Measurements from ENCODE around the gene ARID1A.
A peak's percentile ranks its signal among the peaks of the same experiment; 100 is the strongest.
"Not testable (repeated sequence)": the region's sequence is repeated elsewhere in the genome, so short reads cannot be mapped to it uniquely, and the experiment has no call there.

Gene ARID1A

DNA sequence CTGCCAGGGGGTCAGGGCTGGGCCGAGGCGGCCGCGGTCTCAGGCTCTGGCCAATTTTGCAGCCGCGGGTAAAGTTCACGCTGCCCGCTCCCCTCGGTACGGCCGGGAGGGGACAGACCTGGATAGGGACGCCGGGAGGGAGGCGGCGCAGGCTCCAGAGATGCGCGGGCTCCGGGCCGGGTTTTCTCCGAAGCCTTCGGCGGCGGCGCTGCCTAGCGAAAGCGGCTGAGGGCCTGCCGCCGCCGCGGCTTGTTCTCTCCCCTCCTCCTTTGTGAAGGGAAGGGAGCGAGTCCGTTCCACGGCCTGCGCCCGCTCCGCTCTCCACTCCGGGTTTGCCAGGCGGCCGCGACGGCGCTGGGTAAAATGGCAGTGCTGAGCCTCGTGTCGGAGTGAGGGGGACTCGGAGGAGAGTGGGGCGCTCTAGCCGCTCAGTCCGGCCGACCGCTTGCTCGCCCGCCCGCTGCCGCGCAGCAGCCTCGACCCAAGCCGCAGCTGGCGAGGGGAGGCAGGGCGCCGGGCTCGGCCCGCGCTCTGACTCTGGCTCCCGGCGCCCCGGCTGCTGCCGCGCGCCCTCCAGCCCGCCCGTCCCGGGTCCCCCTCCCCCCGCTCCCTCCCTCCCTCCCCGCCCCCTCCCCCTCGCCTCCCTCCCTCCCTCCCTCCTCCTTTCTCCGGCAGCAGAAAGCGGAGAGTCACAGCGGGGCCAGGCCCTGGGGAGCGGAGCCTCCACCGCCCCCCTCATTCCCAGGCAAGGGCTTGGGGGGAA is at the start of gene ARID1A:
TSS of gene ARID1A (plus strand) at position 660 of the 763 bp plus-strand sequence. CDS start 389 bp downstream, outside the sequence.
- DNase-seq = peak; percentile 88

DNA sequence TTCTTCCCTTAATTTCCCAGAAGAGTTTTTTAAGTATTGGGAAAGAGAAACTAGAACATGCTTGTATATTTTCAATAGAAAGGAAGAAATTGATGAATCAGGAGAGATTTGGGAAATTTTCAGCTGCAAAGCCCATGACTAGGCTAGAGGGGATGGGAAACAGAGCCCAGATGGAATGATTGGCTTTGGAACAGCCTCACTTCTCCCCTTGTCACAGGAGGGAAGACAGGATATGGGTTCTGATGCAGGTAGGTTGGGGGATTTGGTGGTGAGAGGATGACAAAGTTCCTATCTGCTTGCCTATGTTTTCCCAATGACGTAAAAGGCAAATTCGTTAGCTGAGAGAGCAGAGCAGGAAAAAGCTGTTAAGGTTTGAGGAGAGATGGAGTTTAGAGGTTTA is 31.0 kb upstream of the ARID1A start:
- DNase-seq = no peak

DNA sequence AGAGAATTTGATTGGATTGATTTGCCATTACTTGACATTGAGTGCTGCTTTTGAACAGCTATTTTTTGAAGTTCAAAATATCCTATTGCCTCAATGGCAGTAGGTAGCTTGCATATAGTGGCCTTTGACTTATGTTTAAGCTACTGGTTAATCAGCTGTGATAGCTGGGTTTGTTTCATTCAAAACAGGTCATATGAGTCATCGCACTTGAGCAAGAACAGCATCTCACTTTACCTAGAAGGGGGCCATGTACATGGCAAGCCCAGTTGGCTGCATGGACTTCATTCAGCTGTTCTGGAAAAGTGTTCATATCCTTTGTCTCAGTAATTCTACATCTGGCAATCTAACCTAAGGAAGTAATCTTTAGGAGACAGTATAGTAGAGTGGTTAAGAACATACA is 29.0 kb upstream of the ARID1A start:
- DNase-seq = no peak

DNA sequence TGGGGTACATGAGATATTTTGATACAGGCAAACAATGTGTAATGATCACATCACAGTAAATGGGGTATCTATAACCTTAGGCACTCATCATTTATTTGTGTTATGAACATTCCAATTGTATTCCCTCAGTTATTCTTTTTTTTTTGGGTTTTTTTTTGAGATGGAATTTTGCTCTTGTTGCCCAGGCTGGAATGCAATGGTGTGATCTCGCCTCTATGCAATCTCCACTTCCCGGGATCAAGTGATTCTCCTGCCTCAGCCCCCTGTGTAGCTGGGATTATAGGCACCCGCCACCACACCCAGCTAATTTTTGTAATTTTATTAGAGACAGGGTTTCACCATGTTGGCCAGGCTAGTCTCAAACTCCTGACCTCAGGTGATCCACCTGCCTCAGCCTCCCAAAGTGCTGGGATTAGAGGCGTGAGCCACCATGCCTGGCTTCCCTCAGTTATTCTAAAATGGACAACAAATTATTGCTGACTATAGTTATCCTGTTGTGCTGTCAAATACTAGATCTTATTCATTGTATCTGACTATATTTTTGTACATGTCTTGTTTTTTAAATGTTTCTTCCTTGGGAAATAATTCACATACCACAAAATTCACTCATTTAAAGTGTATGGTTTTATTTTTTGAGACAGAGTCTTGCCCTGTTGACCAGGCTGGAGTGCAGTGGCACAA is 27.6 kb upstream of the ARID1A start:
- DNase-seq = not testable (repeated sequence)

DNA sequence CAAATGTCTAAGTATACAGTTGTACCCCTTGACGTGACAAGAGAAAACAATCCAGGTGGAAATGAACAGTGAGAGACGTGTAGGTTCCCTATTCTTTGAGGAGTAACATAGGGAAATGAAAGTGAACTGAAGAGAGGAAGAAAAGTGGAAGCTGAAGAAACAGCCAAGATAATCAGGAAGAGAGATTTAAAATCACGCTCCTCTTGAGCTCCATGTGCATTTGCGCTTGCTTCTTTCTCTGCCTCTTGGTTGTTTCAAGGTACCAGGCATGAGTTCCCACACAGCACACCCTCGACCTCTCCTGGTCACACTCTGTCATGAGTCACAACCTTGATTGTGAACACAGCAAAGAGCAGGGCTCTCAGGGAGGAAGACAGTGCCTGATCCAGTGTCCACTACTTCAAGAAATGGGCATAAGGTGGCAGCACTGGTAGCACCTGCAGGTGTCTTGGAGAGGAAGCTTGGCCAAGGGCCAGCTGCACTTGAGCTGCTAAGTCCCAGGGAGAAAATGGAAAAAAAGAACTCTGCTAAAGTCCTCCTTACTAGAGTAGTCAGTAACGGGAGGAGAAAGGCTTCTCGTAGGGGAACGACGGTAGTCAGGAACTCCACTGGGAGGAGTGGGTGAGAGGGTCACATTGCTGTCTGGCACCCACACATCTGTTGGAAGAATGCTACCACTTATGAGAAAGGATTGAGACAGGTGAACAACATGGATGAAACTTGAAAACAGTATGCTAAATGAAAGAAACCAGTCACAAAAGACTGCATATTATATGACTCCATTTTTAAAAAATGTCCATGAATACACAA is 18.3 kb upstream of the ARID1A start:
- no peak for DNase-seq

DNA sequence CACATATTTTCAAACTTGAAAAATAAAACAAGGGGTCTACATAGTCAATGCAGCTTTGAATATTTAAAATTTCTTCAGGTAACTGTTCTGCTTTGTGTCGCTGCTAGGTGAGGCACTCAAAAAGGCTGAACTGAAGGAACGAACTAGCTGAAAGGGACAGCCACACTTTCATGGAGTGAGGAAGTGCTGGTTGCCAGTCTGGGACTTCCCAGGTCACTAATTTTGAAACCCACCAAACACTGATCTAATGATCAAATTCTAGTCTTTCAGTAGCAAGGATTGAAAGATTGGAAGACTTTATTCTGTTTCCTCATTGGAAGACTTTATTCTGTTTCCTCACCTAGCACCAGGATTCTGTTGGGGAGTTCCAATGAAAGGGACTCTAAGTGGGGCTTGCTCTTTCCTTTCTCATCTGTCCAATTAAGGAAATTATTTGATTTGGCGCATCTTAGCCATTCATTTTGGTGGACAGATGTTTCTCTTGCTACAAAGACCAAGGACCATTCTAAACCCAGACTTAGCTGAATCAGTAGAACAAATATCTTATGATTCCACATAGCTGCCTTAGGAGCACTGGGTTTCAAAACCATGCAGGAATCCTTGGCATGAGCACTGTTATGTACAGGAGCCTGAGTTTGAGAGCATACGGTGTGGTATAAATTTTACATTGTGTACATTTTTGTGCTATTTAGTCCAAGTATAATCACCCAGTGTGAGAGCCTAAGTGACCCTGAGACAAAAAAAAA is 10.9 kb upstream of the ARID1A start:
- DNase-seq = no peak

DNA sequence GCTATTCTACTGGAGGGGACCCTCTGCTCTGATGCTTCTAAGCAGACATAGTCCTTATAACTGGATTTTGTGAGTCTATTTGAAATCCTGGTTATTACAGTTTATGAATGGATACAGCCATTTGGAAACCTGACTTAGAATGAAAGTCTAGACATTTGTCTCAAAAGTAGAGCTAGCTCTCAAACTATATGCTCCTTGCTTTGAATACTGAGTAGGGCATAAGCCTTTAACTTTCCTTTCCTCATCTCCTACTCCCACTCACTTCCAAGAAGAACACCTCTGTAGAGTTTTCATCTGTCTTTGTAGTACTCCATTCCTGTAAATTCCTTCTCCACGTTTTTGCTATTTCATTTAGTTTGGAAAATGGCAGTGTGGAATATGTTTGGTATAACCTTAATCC is 9.0 kb upstream of the ARID1A start:
- no peak for DNase-seq

DNA sequence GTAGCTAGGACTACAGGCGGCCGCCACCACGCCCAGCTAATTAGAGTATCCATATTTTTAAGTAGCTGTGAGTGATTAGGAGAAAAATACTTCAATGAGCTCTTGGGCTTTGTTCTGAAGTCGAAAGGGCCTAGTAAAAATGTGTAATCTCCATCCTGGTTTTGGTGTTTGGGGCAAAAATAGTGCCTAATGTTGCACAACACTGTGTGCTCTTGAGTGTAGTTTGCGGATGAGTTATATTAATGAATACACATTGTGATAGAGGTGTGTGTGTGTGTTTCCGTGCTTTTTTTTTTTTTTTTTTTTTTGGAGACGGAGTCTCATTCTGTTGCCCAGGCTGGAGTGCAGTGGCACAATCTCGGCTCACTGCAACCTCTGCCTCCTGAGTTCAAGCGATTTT is 6.3 kb upstream of the ARID1A start:
- no peak for DNase-seq

DNA sequence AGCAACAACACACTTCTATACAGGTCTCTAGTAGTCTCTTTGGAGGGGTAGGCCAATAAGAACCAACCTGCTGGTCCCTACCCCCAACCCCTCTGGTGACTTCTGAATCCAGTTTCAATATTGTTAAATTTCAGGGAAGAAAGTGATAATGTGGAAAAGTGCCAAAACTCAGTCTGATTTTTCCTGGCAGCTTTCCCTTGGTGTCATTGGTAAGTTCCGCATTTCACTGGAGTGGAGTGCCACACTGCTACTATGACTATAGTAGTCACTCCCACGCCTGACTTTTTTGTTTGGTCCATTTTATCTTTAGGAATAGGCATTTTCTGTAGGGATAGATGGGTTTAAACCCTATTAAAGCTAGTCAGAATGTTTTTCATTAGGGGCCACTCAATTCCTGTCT is 5.7 kb upstream of the ARID1A start:
- no peak for DNase-seq

DNA sequence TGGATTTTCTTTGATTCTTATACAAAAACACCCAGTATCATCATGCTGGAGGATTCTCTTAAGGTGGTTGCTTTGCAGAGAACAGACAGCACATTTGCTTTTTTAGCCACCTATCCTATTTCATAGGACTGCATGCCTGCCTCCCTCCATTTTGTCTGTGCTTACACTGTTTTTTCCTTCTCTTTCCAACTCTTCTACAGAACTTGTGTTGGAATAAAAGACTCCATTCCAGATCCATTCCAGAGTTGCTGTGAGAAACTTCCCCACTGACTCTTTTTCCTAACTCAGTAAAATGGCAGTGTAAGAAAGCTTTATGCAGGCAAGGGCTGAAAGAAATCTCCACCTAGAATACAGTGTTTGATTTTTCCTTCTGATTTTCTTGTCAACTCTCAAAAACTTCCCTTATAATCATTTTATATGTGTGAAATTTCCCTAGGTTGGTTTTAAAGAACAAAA is 5.2 kb upstream of the ARID1A start:
- DNase-seq = no peak

DNA sequence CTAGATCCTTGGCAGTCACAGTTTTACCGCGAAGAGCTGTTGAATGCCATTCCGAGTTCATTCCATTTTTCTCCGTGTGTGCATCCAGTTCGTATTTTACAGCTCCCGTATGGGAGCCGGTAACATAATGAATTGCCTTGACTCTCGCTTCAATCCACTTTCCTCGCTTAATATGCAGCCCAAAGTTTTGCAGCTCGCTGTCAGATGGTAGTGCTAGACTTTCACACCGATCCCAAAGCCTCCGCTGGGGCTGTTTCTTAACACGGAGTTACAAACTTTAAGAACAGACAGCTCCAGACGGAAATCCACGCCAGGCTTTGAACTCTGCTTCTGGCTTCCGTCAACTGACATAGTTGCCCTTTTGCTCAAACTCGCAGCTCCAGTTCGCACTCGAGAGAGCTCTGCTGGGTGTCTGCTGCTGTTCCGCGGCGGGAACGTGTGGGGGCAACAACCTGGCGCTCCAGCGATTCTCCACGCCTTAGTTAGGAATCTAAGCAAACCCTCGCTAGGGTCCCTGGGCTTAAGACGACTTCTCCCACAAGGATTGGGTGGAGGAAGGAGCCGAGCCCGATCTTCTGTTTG is 3.5 kb upstream of the ARID1A start:
- peak; percentile 85 for DNase-seq

DNA sequence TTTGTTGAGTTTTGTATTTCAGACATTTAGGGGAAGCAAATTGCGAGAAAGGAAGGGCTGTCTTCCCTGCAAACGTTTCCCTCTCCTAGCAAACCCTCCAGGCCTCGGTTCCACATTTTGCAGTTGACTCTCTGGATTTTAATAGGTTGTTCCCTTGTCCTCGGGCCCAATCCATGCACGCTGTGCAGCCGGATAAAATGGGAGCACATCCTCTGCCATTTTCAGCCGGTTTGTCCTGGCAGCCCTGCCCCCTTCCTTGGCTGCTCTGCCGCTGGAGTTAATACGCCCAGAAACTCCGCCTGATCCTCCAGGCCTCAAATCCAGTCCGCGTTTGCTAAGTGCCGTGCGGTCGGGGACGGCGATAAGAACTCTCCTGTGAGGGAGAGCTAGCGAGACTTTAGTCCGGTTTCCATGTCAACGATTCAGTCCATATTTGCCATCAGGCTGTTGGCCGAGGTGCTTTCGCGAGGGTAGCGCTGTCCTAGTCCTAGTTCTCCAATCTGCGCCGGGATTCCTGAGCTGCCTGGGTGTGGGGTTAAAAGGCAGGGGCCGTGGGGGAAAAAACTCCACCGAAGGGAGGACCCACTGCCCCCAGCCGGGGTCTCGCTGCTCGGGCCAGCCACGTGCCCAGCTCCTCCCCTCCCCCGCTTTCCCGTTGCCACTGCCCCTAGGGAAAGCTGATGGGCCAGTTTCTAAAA is 2.9 kb upstream of the ARID1A start:
- peak; percentile 97 for DNase-seq

DNA sequence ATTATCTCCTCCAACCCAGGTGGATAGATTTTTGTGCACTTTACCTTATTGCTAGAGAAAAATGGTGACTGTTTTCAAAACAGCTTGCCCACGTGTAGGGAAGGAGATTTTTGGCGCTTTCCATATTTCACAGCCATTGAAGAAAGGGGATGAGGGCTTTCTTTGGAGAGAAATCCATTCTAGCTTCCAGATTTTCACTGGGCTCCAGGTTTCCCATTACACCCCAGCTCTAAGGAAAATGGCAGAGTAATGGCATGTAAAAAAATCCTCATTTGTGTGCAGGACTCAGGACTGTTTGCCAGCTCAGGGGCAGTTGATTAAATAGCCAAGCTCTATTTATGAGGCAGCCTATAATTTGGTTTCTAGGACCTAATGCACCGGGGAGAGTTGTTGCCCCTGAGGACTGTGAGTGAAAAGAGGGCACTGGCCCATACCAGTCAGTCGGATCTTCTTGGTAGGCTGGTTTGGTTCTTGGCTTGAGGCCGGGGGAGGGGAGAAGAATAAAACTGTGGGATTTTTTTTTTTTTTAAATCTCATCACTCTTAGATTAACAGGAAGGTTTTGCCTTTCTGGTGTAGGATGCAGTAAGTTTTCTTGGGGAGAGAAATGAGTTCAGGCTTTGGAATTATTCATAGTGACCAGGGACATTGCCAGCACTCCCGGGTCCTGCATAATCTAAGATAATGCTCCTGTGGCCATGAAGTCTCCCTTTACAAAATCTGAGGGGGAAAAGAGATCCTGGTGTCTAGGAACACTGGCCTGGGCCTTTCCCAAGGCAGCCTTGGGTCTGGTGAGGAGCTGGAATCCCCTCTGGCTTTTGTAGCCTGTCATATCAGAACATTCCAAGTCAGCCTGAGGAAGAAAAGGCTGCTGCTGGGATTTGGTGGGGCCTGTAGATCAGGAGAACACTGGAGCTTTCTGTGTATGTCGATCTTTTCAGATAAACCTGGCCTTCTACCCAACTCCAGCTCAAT is 1.9 kb upstream of the ARID1A start:
- DNase-seq = no peak

DNA sequence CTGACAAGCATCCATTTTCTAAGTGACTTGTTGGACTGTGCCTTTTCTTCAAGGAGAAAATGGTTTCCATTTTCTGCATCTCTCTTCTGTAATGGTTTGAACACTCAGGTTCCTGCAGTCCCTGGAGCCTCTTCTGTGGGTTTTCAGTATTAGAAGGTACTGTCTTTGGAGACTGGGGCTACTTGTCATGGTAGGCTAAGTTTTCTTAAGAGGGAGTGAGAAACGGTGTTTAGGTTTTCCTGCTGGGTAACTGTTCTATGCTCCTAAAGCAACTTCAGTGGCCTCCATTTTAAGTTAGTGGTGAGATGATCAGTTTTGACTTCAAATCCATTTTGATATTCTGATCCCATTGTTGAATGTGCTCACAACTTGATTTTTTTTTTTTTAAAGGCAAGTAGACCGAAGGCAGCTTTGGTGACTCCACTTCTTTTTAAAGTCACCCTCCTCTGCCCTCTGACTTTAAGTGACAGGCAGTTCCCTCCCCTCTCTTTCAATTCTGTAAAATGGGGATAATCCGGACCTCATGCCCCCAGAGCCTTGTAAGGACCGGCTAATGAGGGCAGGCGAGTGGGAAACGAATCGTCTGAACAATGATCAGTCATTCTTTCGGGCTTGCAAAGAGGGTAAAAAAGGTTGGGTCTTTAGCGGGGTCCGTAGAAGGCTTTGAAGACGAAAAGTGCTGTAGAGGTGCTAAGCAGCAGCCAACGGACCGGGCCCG is 1.0 kb upstream of the ARID1A start:
- no peak for DNase-seq

DNA sequence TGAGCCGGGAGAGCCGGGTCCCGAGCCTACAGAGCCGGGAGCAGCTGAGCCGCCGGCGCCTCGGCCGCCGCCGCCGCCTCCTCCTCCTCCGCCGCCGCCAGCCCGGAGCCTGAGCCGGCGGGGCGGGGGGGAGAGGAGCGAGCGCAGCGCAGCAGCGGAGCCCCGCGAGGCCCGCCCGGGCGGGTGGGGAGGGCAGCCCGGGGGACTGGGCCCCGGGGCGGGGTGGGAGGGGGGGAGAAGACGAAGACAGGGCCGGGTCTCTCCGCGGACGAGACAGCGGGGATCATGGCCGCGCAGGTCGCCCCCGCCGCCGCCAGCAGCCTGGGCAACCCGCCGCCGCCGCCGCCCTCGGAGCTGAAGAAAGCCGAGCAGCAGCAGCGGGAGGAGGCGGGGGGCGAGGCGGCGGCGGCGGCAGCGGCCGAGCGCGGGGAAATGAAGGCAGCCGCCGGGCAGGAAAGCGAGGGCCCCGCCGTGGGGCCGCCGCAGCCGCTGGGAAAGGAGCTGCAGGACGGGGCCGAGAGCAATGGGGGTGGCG is 371 bp downstream of the ARID1A start:
- no peak for DNase-seq

DNA sequence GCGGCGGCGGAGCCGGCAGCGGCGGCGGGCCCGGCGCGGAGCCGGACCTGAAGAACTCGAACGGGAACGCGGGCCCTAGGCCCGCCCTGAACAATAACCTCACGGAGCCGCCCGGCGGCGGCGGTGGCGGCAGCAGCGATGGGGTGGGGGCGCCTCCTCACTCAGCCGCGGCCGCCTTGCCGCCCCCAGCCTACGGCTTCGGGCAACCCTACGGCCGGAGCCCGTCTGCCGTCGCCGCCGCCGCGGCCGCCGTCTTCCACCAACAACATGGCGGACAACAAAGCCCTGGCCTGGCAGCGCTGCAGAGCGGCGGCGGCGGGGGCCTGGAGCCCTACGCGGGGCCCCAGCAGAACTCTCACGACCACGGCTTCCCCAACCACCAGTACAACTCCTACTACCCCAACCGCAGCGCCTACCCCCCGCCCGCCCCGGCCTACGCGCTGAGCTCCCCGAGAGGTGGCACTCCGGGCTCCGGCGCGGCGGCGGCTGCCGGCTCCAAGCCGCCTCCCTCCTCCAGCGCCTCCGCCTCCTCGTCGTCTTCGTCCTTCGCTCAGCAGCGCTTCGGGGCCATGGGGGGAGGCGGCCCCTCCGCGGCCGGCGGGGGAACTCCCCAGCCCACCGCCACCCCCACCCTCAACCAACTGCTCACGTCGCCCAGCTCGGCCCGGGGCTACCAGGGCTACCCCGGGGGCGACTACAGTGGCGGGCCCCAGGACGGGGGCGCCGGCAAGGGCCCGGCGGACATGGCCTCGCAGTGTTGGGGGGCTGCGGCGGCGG is 1.0 kb downstream of the ARID1A start:
- DNase-seq = no peak

DNA sequence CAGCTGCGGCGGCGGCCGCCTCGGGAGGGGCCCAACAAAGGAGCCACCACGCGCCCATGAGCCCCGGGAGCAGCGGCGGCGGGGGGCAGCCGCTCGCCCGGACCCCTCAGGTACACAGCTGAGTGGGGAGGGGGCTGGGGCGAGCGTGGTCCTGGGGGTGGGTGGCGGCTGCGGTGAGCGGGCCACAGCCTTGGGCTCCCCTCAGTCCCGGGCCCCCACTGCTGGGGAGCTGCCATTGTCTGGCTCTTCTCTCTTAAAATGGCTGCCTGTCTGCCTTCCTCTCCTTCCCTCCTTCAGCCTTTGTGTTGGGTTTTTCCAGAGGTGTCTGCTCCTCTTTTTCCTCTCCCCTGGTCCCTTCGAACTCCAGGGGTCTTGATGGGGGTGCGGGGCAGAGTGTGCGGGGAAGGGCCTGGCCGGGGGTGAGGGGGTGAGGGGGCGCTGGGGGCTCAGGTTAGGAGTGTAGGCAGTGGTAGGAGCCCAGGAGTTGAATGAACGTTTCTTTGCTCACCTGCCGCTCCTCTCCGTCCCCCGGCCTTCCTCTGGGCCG is 1.7 kb downstream of the ARID1A start:
- DNase-seq = no peak
